GM21423 (cell line): ENCODE results near the gene UBE2H.
A peak's percentile ranks its signal among the peaks of the same experiment; 100 is the strongest.
"Not testable (repeated sequence)": the region's sequence is repeated elsewhere in the genome, so short reads cannot be mapped to it uniquely, and the experiment has no call there.

Source experiments
- ATAC-seq: cut with Tn5 transposase; IDR thresholded peaks from one replicate; pipeline ENCODE4 v1.9.1; 2021; ENCODE audit warnings: mild to moderate bottlenecking, moderate library complexity; ENCODE audit not compliant: unreplicated experiment

The UBE2H gene

DNA sequence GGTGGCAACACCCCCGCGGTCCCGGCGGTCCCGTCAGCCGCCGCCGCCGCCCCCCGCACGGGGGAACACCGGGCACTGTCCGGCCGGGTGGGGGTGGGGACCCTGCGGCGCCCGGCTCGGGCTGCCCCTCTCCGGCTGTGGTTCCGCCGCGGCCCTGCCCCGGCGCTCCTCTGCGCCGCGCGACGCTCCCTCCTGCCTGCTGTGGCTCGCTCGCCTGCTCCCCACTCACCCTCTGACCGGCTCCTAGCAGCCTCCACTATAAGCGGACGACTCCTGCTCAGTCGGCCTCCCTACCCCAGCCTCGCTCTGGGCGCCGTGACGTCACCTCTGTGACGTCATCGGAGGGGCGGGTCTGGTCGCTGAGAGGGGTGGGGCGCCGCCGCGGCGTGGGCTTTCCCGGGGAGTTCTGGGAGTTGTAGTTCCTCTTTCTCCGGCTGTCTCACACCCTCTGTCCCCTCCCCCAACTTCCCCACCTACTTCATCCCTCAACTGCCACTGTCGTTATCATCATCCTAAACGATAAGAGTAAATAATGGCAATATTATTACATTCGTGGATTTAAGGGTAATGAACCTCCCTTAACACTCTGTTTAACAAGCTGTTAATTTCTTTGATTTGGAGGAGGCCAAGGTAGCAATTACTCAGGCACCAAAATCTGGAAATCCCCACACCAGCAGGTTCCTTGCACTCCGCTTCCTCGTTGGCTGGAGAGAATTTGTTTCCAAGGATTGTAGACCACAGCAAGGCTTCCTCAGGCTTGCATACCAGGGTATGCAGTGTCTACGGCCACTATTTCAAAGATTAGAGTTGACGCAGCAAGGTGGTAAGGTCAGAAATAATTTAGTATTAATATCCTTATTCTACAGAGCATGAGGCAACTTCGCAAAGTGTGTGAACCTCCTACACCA lies at the start of gene UBE2H:
Gene UBE2H, minus strand, starts transcription at position 308 of the 908 bp plus-strand sequence. CDS start 405 bp downstream, outside the sequence.
- peak; percentile 61 for ATAC-seq

DNA sequence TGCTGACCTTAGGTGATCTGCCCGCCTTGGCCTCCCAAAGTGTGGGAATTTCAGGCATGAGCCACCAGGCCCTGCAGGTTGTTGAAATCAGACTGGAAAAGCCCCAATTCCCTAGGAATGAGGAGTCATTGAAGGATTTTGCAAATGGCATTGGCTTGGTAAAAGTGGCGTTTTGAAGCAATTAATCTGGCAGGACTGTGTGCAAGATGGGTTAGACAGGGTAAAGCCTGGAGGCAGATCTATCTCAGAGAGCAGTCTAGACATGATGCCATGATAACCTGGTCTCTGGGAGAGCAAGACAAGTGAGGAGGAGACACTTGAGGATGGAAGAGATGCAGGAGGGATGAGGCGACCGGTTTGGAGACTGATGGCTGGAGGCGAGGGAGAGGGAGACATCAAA lies 45.7 kb upstream of the UBE2H start:
- ATAC-seq, result no peak

DNA sequence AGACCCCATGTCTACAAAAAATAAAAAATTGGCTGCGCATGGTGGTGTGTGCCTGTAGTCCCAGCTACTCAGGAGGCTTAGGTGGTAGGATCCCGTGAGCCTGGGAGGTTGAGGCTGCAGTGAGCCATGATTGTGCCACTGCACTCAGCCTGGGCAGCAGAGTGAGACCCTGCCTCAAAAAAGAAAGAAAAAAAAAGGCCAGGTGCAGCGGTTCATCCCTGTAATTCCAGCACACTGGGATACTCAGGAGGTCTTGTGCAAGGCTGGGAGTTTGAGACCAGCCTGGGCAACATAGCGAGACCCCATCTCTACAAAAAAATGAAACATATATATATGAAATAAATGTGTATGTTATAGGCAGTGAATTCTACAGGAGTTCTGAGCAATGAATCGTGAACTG lies 44.5 kb upstream of the UBE2H start:
- ATAC-seq, result no peak

DNA sequence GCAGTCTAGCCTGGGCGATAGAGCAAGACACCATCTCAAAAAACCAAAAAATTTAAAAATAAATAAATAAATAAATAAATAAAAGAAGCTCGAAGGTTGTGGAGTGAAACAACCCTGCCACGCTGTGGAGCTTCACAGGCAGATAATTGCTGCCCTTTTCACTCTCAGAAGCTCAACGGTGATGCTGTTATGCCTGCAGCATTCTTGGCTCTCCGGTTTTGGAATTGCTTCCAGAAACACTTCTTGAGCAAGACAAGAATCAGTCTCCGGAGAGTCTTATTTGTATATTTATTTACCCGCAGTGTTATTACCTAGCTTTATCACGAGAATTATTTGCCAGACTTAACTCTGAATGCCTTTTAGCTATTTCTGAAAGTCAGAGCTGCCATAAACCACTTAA lies 40.5 kb upstream of the UBE2H start:
- ATAC-seq, result no peak

DNA sequence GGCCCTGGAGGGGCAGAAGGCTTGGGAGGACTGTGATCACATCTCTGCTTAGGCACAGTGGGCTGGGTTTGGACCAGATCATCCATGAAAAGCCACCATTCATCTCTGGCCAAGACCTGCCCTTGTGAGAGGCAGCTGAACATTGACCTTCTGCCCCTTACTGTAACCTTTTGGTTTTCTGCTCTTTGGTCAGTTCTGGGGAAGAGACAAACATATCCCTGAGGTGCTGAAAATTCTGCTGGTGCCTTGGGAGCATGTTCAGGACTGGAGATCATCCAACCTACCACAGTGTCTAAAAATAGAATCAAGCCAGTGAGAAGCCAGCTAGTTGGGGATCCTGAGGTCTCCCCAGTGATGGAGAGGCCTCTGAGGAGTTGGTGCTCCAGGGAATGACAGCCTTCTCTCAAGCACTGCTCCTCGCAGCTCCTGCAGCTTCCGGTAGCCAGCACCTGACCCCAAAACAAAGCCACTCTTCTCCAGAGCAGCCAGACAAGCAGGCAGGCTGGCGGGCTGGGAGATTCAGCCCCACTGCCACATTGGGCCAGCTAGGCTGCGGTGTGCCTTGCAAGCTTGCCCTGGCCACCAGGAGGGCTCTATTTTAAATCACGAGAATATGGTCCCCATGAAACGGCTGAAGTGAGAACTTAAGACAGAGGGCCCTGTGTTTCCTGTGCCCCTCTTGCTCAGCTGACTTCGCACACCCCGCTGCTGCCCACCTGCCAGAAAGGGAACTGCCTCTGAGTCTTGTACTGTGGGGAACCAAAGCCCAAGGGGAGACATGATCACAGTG lies 37.8 kb upstream of the UBE2H start:
- no peak for ATAC-seq

DNA sequence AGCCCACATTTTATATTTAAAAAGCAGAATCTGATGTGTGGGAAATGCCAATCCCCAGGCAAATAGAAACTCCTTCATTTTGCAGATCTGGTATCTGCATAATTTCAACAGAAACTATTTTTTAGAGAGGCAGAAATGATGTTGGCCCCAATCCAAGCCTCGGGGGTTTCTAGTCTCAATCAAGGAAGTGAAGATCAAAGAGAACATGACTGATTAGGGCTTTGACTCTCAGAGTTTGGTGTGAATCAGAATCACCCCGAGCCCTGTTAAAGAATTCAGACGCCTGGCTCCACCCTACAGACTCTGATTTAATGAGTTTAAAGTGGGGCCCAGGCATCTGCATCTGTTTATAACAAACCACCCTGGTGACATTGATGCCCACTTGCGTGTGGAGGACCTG lies 36.7 kb upstream of the UBE2H start:
- ATAC-seq, result no peak

DNA sequence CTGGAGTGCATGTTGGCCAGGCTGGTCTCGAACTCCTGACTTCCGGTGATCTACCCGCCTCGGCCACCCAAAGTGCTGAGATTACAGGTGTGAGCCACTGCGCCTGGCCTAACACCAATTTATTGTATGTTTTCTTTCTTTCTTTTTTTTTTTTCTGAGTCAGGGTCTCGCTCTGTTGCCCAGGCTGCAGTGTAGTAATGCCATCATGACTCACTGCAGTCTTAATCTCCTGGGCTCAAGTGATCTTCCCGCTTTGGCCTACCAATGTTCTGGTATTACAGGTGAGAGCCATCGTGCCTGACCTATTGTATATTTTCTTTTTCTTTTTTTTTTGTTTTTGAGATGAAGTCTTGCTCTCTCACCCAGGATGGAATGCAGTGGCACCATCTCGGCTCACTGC lies 33.8 kb upstream of the UBE2H start:
- ATAC-seq, result no peak

DNA sequence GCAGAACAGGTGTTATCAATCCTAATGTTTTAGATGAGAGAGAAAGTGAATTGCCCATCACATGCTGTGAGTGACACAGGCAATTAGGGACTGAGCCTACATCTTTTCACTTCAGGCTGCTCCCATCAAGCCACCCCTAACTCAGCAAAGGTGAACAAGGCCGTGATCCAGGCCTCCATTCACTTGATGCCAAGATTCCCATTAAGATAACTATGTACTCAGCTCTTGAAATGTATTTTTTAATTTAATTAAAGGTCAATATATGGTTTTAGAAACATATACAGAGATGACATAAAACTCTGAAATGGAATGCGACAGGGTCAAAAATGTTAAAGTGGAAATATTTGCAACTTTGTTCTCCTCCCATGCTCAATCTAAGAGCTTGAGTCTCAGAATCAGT lies 27.9 kb upstream of the UBE2H start:
- no peak for ATAC-seq

DNA sequence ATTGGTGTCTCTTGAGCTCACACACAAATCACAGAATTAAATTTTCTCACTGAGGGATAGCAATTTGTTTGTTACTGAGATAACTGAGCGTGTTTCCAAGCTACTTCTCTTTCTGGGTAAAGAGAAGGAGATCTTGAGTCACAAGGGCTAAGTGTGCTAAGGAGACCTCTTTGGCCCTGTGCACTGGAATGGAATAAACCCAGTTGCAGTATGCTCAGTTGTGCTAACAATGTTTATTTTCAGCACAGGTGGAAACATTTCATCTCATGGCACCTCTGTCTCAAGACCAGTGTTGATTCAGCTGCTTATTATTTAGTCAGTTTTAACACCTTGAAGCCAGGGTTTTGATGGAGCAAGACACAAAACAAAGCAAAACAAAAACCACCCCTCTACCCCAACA lies 22.5 kb upstream of the UBE2H start:
- no peak for ATAC-seq

DNA sequence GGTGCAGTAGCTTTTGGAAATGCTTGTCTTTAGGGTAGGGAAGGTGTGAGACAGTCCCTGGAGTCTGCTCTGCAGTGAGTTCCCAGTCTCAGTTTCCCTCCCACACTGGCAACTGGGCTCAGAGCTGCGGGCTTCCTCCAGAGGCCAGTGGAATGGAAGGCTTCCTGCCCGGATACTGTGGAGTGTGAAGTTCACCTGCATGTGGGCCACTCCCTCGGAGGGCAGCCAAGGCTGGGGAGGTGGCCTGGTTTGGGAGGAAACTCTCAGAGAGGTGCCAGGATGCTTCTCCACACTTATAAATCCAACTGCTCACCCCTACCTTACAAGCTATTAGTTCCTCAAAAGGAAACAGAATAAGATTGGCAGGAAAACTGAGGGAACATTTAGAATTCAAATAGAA lies 18.1 kb upstream of the UBE2H start:
- no peak for ATAC-seq

DNA sequence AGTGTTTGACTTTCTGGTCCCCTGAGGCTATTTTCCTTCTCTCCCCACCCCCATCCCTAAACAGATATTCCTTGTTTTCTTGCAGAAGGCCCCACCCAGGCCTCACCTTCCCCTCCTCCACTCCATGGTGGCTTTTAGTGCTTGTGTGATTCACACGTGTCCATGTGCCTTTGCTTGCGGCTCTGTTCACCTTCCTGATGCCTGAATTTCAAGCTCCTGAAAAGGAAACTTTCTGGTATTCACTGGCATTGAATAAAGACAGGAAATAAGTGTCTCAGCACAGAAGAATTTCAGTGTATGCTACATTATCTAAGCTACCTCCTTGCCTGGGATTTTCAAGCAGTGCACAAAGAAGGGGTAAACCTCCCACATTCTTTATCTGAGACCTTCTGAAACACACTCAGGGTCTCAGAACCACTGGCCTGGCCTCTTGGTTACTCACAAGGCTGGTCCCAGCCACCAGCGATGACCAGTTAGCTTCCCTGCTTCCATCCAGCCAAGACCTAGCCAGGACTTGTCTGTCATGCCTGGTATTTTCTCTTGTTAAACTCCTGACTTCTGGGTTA lies 17.2 kb upstream of the UBE2H start:
- no peak for ATAC-seq

DNA sequence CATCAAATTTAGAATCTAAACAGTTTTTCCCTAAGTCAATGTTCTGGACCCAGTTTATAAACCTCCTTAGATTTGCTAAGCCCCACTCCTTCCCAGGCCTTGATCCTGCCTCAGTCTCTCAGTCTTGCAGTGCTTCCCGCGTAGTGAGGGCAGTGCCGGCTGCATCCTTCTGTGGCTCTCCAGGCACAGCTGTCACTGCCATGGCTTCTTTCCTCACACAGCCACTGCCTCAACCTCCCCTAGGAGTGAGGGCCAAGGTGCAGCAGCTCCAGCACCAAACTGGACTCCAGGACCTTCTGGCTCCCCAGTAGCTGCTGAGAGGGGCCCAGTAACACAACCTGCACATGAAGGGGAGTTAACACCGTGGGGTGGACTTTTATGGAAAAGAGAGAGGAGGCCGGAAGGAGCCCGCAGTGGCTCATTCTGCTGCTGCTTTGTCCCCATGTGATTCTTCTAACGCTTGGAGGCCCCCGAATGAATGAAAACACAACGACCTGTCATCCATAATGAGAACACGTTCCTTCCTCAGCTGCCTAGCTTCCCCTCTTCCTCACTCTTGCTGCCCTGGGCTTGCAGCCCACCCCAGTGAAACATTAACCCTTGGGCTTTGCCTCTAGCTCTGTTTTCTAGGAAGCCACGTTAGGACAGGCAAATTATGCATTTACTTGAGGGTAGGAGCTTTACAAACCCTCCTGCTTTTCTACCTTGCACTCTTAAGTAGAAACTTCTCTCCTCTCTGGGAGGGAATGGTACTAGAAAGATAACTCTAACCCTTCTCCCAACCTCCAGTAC lies 16.0 kb upstream of the UBE2H start:
- ATAC-seq, result no peak

DNA sequence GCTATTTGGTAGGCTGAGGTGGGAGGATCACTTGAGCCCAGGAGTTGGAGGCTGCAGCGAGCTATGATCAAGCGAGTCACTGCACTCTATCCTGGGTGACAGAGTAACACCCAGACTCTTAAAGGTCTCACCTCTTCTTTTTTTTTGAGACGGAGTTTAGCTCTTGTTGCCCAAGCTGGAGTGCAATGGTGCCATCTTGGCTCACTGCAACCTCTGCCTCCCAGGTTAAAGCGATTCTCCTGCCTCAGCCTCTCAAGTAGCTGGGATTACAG lies 7.4 kb upstream of the UBE2H start:
- ATAC-seq, result not testable (repeated sequence)

DNA sequence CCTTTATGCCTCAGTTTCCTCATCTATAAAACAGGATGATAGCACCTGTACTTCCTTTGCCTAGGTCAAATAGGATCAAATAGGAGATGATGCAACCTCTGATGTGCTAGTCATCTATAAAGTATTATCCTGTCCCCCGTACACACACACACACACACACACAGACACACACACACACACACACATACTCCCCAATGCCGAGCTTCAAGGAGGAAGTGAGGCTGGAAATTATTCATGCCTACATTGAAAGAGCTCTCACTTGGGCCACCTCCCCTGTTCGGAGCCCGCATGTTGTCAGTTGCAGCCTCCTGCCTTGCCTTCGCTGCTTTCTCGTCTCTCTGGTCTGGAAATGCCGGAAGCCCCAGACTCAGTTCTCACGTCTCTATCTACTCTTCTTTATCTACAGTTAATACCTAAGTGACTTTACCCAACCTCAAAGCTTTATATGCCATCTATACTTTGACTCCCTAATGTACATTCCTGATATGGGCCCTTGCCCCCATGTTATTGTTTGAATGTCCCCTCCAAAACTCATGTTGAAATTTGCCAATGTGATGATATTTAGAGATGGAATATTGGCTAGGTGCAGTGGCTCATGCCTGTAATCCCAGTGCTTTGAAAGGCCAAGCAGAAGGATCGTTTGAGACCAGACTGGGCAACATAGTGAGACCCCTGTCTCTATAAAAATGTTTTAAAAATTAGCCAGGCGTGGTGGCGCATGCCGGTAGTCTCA lies 6.9 kb upstream of the UBE2H start:
- no peak for ATAC-seq

DNA sequence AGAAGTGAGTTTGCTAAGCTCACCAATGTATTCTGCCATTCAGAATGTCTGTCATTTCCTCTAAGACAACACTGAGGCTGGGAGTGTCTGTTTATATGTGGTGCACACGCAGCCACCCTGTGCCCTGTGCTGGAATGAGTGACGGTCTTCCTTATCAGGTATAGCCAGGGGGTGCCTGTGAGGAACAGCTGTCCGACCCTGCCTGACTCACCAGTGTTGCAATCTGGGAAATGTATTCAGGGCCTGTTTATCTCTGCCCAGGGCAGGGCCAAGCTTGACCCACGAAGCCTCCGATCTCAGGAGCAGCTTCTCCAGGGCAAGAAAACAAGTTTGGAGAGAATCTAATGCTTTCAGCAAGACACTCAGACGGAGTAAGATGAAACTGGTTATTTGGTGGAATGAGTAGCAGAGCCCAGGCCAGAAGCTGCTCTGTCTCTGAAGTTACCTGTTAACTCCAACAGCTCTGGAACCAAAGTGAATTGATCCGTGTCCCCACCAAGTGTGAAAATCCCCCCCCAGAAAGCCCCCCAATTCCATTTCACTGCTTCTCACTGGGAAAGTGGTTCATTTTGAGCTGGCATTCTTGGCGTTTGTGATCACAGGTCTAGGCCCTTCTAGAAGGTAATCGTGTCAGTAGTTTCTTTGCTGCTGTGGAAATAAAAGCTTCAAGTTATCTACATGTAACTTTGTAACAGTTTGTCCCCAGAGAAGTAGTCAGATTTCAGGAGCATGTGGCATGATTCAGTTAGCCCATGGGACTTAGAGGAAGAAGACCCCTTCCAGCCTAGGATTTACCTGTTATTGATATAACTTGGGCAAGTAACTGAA lies 6.1 kb upstream of the UBE2H start:
- no peak for ATAC-seq

DNA sequence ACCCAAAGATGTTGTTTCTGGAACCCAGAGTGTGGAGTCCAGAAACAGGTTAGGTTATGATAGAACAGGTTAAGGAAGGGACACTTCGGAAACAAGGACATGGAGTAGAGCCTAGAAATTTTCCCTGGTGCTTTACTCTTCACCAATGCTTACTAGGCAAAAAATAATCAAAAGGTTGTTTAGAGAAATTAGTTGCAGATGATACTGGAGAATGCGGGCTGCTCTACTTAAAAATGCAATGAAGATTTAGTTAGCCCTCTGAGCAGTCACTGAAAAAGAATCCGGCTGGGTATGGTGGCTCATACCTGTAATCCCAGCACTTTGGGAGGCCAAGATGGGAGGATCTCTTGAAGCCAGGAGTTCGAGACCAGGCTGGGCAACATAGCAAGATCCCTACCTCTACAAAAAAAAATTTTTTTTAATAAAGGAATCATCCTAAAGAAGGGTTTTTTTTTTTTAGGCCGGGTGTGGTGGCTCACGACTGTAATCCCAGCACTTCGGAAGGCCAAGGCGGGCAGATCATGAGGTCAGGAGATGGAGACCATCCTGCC lies 3.3 kb upstream of the UBE2H start:
- ATAC-seq, result no peak

DNA sequence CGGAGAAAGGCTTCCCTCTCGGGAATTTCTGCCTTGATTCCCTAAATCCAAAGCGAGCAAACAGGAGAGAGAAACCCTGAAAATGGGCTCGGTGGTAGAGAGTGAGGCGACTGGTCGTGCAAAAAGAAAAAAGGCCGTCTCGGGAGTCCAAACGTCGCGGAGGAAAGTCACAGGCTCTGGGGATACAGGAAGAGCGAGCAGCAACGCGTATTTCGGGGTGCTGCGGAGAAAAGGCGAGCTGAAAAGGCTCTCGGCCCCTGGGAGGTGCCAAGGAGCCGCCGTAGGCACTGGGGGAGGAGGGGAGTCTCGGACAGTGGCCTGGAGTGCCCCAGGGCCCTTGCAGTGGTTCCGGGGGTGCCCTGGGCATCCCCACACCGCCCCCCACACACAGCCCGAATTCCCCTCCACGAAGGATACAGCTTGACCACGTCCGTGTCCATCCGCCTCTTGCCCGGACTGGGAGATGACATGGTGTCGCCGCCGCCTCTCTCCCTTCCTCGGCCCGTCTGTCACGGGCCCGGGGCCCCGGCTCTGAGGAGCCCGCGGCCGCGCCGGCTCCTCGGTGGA lies 591 bp downstream of the UBE2H start:
- peak; percentile 26 for ATAC-seq

DNA sequence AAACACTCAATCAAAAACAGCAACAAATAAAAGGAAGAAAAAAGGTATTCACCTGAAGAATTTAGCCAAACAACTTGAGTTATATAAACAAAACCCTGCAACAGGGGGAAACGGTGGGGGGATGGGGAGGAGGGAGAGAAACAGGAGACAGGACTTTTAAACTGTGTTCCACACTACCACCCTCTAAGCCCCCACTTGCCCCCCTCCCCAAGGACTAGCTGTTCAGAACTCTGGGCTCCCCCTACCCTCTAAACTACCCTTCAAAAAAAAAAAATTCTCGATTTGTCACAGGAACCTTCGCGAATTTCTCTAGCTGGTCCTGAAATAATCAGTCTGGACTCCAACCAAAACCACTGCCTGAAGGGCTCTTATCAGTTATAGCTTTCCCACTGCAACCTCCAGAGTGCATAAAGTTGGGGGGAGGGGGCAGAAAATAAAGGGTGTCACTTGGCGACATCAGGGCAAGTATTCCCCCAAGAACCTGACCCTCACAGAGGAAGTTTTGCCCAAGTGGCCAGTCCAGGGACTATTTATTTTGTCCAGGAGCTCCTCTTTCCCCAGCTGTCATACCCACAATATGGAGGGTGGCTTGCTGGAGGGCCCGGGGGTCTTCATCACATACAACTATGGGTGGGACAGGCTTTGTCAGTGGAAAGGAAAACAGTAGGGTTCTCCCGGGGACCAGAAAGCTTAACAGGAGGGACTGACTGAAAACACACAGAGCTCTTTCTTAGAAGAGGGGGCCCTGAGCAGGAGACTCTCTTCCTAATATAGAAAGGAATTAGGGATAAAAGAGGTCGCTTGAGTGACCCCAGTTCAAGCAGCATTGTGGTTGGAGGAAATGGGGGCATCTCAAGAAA lies 1.3 kb downstream of the UBE2H start:
- no peak for ATAC-seq
